HepG2 (cell line): ENCODE results near the gene MYH3. TPM values are rescaled to one million over a fixed set of nuclear protein-coding genes. Genes with fewer than 3 reads are reported as not detected.

ENCODE experiments used
- ATAC-seq: fragments of 200-7000 bp; cut with Tn5 transposase; 3 replicates; pipeline ENCODE4 v1.9.1; 2020; ENCODE audit warnings: mild to moderate bottlenecking, moderate library complexity
- BruUV-seq: library from RNA; stranded (reverse); fragments of 400-500 nt; replicated peaks from 2 replicates; lab custom pipeline; 2021; lab: Mats Ljungman, UMichigan
- CTCF ChIA-PET: fragments of 300-600 bp; formaldehyde crosslinking; extraction: SDS; loops from one replicate; lab custom pipeline; 2021; ENCODE audit warnings: low total read pairs, inconsistent platforms, low intra/inter-chr PET ratio; lab: Yijun Ruan, JAX
- POLR2A ChIA-PET: fragments of 350-600 bp; sonication (Branson Sonifier 250); formaldehyde crosslinking; loops from one replicate; lab custom pipeline; 2020; ENCODE audit warnings: antibody characterized with exemption, inconsistent platforms; lab: Yijun Ruan, JAX
- DNase-seq: peaks from one replicate; pipeline ENCODE4 v3.0.0-alpha.2; 2015; ENCODE audit warnings: low spot score
- FAIRE-seq: peaks from 3 replicates; lab custom pipeline; 2011; peaks lifted over from hg19 to GRCh38; lab: Jason Lieb, UNC
- H2AFZ ChIP-seq: one replicate; pipeline ENCODE4 v1.6.1; 2011; ENCODE audit warnings: low read length, inconsistent platforms
- H3K27ac ChIP-seq: fragments of 300-600 bp; 3 replicates; pipeline ENCODE4 v1.8.0; 2011; ENCODE audit warnings: mixed run types, mild to moderate bottlenecking, mixed read lengths, low read length, inconsistent platforms; ENCODE audit not compliant: insufficient read depth; ENCODE audit errors: extremely low read length
- H3K27me3 ChIP-seq, 2 experiments: fragments of 200-600 bp in 1 of 2; 2 replicates in 1 of 2; 3 replicates in 1 of 2; pipeline versions ENCODE4 v1.6.0 to v1.8.0; 2011; ENCODE audit warnings: low read length in 2 of 2, mild to moderate bottlenecking in 2 of 2, moderate library complexity in 2 of 2, inconsistent platforms in 1 of 2; ENCODE audit not compliant: insufficient read depth in 2 of 2, control insufficient read depth in 1 of 2
- H3K36me3 ChIP-seq, 2 experiments: fragments of 200-600 bp in 1 of 2; replicated peaks in 1 of 2; 2 replicates in 1 of 2; 3 replicates in 1 of 2; pipeline versions ENCODE4 v1.5.1 to v1.8.0; 2011; ENCODE audit warnings: low read length in 2 of 2, inconsistent platforms in 1 of 2; ENCODE audit not compliant: insufficient read depth in 2 of 2, control insufficient read depth in 1 of 2
- H3K4me1 ChIP-seq: 2 replicates; pipeline ENCODE4 v1.5.1; 2012; ENCODE audit warnings: low read length, inconsistent platforms; ENCODE audit not compliant: insufficient read depth
- H3K4me2 ChIP-seq: 2 replicates; pipeline ENCODE4 v1.6.0; 2011; ENCODE audit warnings: low read depth, low read length, inconsistent platforms
- H3K4me3 ChIP-seq, 3 experiments: fragments of 200-600 bp in 1 of 3; sonication (generic), shearing (Covaris generic) in 1 of 3; replicated peaks in 1 of 3; 2 replicates each; pipeline ENCODE4 v1.5.1; 2011 to 2016; ENCODE audit warnings: low read length in 3 of 3, inconsistent platforms in 2 of 3, low read depth in 2 of 3, mild to moderate bottlenecking in 2 of 3, control low read depth in 1 of 3, mixed read lengths in 1 of 3; ENCODE audit not compliant: insufficient read depth in 1 of 3
- H3K79me2 ChIP-seq: one replicate; pipeline ENCODE4 v1.6.1; 2011; ENCODE audit warnings: low read length, inconsistent platforms; ENCODE audit not compliant: insufficient read depth
- H3K9ac ChIP-seq: 2 replicates; pipeline ENCODE4 v1.6.0; 2011; ENCODE audit warnings: mild to moderate bottlenecking, low read depth, low read length, inconsistent platforms; ENCODE audit not compliant: insufficient read depth
- H3K9me3 ChIP-seq: 2 replicates; pipeline ENCODE4 v1.5.1; 2012; ENCODE audit warnings: mild to moderate bottlenecking, low read length
- H4K20me1 ChIP-seq: 2 replicates; pipeline ENCODE4 v1.6.0; 2011; ENCODE audit warnings: inconsistent platforms, mild to moderate bottlenecking, low read length, moderate library complexity; ENCODE audit not compliant: insufficient read depth
- CBX1 ChIP-seq: IDR thresholded peaks from one replicate; pipeline ENCODE4 v1.6.1; 2016; ENCODE audit warnings: antibody characterized with exemption, low read depth
- KDM3A ChIP-seq: IDR thresholded peaks from 2 replicates; pipeline ENCODE4 v1.6.1; 2018; ENCODE audit warnings: low read depth, missing compliant biosample characterization
- MTF1 ChIP-seq: sonication (generic); formaldehyde crosslinking; IDR thresholded peaks from 2 replicates; pipeline ENCODE4 v1.5.0; 2020; ENCODE audit warnings: missing genetic modification reagents
- NFYC ChIP-seq: IDR thresholded peaks from 2 replicates; pipeline ENCODE4 v1.6.1; 2016; ENCODE audit warnings: missing genetic modification reagents, missing compliant biosample characterization
- POLR2AphosphoS2 ChIP-seq: IDR thresholded peaks from 2 replicates; pipeline ENCODE4 v1.6.1; 2011; ENCODE audit warnings: low read depth, low read length, improper control_type of control experiment
- PREB ChIP-seq: sonication (generic); formaldehyde crosslinking; IDR thresholded peaks from 2 replicates; pipeline ENCODE4 v1.4.0; 2020; ENCODE audit warnings: missing genetic modification reagents
- SAP130 ChIP-seq: IDR thresholded peaks from 2 replicates; pipeline ENCODE4 v1.6.1; 2016; ENCODE audit warnings: low read depth
- SP140L ChIP-seq: sonication (generic); formaldehyde crosslinking; IDR thresholded peaks from 2 replicates; pipeline ENCODE4 v1.4.0; 2020; ENCODE audit warnings: missing genetic modification reagents, borderline replicate concordance
- SRF ChIP-seq: IDR thresholded peaks from 2 replicates; pipeline ENCODE4 v1.6.1; 2011; ENCODE audit warnings: mild to moderate bottlenecking, low read depth, low read length, moderate library complexity
- ZFP37 ChIP-seq: sonication (generic); formaldehyde crosslinking; IDR thresholded peaks from 2 replicates; pipeline ENCODE4 v1.4.0; 2020; ENCODE audit warnings: missing genetic modification reagents, borderline replicate concordance
- ZNF121 ChIP-seq: sonication (generic); formaldehyde crosslinking; IDR thresholded peaks from 2 replicates; pipeline ENCODE4 v1.5.0; 2020; ENCODE audit warnings: mild to moderate bottlenecking, missing genetic modification reagents
- ZNF18 ChIP-seq: sonication (generic); formaldehyde crosslinking; IDR thresholded peaks from 2 replicates; pipeline ENCODE4 v1.8.0; 2022; ENCODE audit warnings: mild to moderate bottlenecking, missing genetic modification reagents; ENCODE audit not compliant: insufficient replicate concordance
- ZNF709 ChIP-seq: sonication (generic); formaldehyde crosslinking; IDR thresholded peaks from 2 replicates; pipeline ENCODE4 v1.5.0; 2020; ENCODE audit warnings: mild to moderate bottlenecking, missing genetic modification reagents
- WGBS: methylation state at CpG from one replicate; pipeline ENCODE4 v1.1.6; 2017; ENCODE audit warnings: low lambda C conversion rate; 5-methylcytosine and 5-hydroxymethylcytosine counted together
- in situ Hi-C: cut with HindIII; loops from 2 replicates; pipeline ENCODE4 v1.10.0; 2017; ENCODE audit warnings: low pct_unique_long_range_greater_than_20kb; ENCODE audit not compliant: extremely low pct_ligation_motif_present
- intact Hi-C: fragments of 100-400 bp; cut with micrococcal nuclease; formaldehyde crosslinking; loops from one replicate; pipeline ENCODE4 v1.10.0; 2022; ENCODE audit not compliant: unreplicated experiment
- polyA plus RNA-seq, 8 experiments: library from polyadenylated mRNA; depleted of rRNA in 3 of 8; stranded (reverse) in 7 of 8; unstranded in 1 of 8; fragments of >200 nt; fragmentation: Illumina TruSeq in 4 of 8; extraction: Trizol in 4 of 8; gene quantifications; 2 replicates each; pipeline versions ENCODE4 v1.2.1 to v1.2.3, GENCODE V29; 2011 to 2016; ENCODE audit warnings: low read depth in 4 of 8, missing spikeins in 1 of 8, mixed read lengths in 1 of 8; ENCODE audit not compliant: insufficient read depth in 1 of 8
- total RNA-seq, 5 experiments: library from RNA; depleted of rRNA; stranded (reverse); fragments of >200 nt; fragmentation: Illumina TruSeq; extraction: Trizol; gene quantifications; 2 replicates each; pipeline ENCODE4 v1.2.3, GENCODE V29; 2016; ENCODE audit warnings: low read depth in 1 of 5
- TF ChIP-seq, protein P1 (sequence below): sonication (generic); formaldehyde crosslinking; IDR thresholded peaks from 2 replicates; pipeline ENCODE4 v1.9.0; 2021; ENCODE audit warnings: missing genetic modification reagents, borderline replicate concordance
- TF ChIP-seq, protein P2 (sequence below): sonication (generic); formaldehyde crosslinking; IDR thresholded peaks from 2 replicates; pipeline ENCODE4 v1.4.0; 2020; ENCODE audit warnings: mild to moderate bottlenecking, missing genetic modification reagents

Gene MYH3
- total and polyA plus RNA-seq, 2 of the 13 experiments (the other 11 are each of a cell fraction or from before 2014, with no cell fraction given): 2.5 to 4.5 TPM

GRCh38 chr17:10585529-10585928 lies 71.6 kb downstream of the MYH3 start:
- H3K27me3 ChIP-seq: peaks cover 1 to 20% of the 10 kb centered on the region in 2 experiments; a peak in 3 of 5 replicates
- H3K36me3 ChIP-seq: no peaks in the 10 kb centered on the region
- WGBS: 22% methylated on average over 9 of the region's 9 CpGs
- FAIRE-seq (no peak), DNase-seq (no peak), ATAC-seq (no peak)
- intact Hi-C loops (no loop called here), in situ Hi-C loops (no loop called here)
- no peak overlapping the region for H3K4me2 ChIP-seq
- ChIA-PET POLR2A (no interaction called here), CTCF (no interaction called here)
- H4K20me1 ChIP-seq: no peaks in the 10 kb centered on the region
- H2AFZ ChIP-seq: no peak overlapping the region
- no TSS peak for BruUV-seq
- no peaks in the 10 kb centered on the region for H3K79me2 ChIP-seq
- H3K4me3 ChIP-seq: no peak overlapping the region
- H3K4me1 ChIP-seq: no peaks in the 10 kb centered on the region
- TF ChIP-seq SAP130 (CRISPR knock-in tag) (no peak), SRF (no peak), PREB (CRISPR knock-in tag) (no peak), ZFP37 (no peak), MTF1 (CRISPR knock-in tag) (no peak), POLR2AphosphoS2 (no peak), KDM3A (CRISPR knock-in tag) (no peak), CBX1 (no peak), ZNF121 (CRISPR knock-in tag) (no peak), ZNF709 (CRISPR knock-in tag) (no peak), NFYC (CRISPR knock-in tag) (no peak), SP140L (CRISPR knock-in tag) (no peak), ZNF18 (CRISPR knock-in tag) (no peak)
- TF ChIP-seq, protein P1, sequence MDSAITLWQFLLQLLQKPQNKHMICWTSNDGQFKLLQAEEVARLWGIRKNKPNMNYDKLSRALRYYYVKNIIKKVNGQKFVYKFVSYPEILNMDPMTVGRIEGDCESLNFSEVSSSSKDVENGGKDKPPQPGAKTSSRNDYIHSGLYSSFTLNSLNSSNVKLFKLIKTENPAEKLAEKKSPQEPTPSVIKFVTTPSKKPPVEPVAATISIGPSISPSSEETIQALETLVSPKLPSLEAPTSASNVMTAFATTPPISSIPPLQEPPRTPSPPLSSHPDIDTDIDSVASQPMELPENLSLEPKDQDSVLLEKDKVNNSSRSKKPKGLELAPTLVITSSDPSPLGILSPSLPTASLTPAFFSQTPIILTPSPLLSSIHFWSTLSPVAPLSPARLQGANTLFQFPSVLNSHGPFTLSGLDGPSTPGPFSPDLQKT (CRISPR knock-in tag): no peak
- TF ChIP-seq, protein P2, sequence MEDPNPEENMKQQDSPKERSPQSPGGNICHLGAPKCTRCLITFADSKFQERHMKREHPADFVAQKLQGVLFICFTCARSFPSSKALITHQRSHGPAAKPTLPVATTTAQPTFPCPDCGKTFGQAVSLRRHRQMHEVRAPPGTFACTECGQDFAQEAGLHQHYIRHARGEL (CRISPR knock-in tag): no peak
- no peaks in the 10 kb centered on the region for H3K9me3 ChIP-seq
- H3K27ac ChIP-seq: no peak overlapping the region
- H3K9ac ChIP-seq: no peak overlapping the region
